Measurements from ENCODE around the gene RETREG3. TPM values are rescaled to one million over a fixed set of nuclear protein-coding genes. Genes with fewer than 3 reads are reported as not detected.

RETREG3 gene
- total and polyA plus RNA-seq, 2 of the 13 experiments (the other 11 are each of a cell fraction or from before 2014, with no cell fraction given) = 47.0 to 55.8 TPM

GRCh38 chr17:42554250-42555121 lies 54.7 kb downstream of the RETREG3 start (continued):
- TF ChIP-seq ZNF18 (CRISPR knock-in tag; IDR thresholded peaks at IDR 0.05; ENCODE audit: insufficient replicate concordance) (no peak), KDM6A (CRISPR knock-in tag; IDR thresholded peaks at IDR 0.05; ENCODE audit: low read depth) (0 out of 2 replicates have a peak, but pooled peaks have one; percentile 54), PTBP1 (IDR thresholded peaks at IDR 0.05; ENCODE audit: low read depth, low read length, poor library complexity, severe bottlenecking) (no peak), PAF1 (CRISPR knock-in tag; IDR thresholded peaks at IDR 0.05) (no peak), ZNF75D (CRISPR knock-in tag; IDR thresholded peaks at IDR 0.05; ENCODE audit: borderline replicate concordance) (no peak), EEA1 (CRISPR knock-in tag; IDR thresholded peaks at IDR 0.05; ENCODE audit: borderline replicate concordance) (peak; percentile 95), ZBTB1 (CRISPR knock-in tag; IDR thresholded peaks at IDR 0.05; ENCODE audit: borderline replicate concordance) (no peak), ZNF496 (CRISPR knock-in tag; IDR thresholded peaks at IDR 0.05; ENCODE audit: insufficient replicate concordance) (no peak), MTF1 (CRISPR knock-in tag; IDR thresholded peaks at IDR 0.05) (no peak; the same call in 1 of the 2 replicates), RAD51 (IDR thresholded peaks at IDR 0.05; ENCODE audit: borderline replicate concordance) (no peak), ZNF572 (CRISPR knock-in tag; IDR thresholded peaks at IDR 0.05) (peak; percentile 17; the same call in 1 of the 2 replicates), ZNF12 (CRISPR knock-in tag; IDR thresholded peaks at IDR 0.05) (peak; percentile 71; the same call in 1 of the 2 replicates), RFXANK (CRISPR knock-in tag; IDR thresholded peaks at IDR 0.05) (0 out of 2 replicates have a peak, but pooled peaks have one; percentile 64), SP140L (CRISPR knock-in tag; IDR thresholded peaks at IDR 0.05; ENCODE audit: borderline replicate concordance) (no peak), TFE3 (CRISPR knock-in tag; IDR thresholded peaks at IDR 0.05) (no peak)
- TF ChIP-seq, protein P1, sequence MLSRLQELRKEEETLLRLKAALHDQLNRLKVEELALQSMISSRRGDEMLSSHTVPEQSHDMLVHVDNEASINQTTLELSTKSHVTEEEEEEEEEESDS (CRISPR knock-in tag; IDR thresholded peaks at IDR 0.05; ENCODE audit: borderline replicate concordance) = no peak
- TF ChIP-seq, protein P2, sequence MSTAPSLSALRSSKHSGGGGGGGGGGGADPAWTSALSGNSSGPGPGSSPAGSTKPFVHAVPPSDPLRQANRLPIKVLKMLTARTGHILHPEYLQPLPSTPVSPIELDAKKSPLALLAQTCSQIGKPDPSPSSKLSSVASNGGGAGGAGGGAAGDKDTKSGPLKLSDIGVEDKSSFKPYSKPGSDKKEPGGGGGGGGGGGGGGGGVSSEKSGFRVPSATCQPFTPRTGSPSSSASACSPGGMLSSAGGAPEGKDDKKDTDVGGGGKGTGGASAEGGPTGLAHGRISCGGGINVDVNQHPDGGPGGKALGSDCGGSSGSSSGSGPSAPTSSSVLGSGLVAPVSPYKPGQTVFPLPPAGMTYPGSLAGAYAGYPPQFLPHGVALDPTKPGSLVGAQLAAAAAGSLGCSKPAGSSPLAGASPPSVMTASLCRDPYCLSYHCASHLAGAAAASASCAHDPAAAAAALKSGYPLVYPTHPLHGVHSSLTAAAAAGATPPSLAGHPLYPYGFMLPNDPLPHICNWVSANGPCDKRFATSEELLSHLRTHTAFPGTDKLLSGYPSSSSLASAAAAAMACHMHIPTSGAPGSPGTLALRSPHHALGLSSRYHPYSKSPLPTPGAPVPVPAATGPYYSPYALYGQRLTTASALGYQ (CRISPR knock-in tag; IDR thresholded peaks at IDR 0.05) = peak; percentile 63; the same call in 1 of the 2 replicates
- TF ChIP-seq, protein P3, sequence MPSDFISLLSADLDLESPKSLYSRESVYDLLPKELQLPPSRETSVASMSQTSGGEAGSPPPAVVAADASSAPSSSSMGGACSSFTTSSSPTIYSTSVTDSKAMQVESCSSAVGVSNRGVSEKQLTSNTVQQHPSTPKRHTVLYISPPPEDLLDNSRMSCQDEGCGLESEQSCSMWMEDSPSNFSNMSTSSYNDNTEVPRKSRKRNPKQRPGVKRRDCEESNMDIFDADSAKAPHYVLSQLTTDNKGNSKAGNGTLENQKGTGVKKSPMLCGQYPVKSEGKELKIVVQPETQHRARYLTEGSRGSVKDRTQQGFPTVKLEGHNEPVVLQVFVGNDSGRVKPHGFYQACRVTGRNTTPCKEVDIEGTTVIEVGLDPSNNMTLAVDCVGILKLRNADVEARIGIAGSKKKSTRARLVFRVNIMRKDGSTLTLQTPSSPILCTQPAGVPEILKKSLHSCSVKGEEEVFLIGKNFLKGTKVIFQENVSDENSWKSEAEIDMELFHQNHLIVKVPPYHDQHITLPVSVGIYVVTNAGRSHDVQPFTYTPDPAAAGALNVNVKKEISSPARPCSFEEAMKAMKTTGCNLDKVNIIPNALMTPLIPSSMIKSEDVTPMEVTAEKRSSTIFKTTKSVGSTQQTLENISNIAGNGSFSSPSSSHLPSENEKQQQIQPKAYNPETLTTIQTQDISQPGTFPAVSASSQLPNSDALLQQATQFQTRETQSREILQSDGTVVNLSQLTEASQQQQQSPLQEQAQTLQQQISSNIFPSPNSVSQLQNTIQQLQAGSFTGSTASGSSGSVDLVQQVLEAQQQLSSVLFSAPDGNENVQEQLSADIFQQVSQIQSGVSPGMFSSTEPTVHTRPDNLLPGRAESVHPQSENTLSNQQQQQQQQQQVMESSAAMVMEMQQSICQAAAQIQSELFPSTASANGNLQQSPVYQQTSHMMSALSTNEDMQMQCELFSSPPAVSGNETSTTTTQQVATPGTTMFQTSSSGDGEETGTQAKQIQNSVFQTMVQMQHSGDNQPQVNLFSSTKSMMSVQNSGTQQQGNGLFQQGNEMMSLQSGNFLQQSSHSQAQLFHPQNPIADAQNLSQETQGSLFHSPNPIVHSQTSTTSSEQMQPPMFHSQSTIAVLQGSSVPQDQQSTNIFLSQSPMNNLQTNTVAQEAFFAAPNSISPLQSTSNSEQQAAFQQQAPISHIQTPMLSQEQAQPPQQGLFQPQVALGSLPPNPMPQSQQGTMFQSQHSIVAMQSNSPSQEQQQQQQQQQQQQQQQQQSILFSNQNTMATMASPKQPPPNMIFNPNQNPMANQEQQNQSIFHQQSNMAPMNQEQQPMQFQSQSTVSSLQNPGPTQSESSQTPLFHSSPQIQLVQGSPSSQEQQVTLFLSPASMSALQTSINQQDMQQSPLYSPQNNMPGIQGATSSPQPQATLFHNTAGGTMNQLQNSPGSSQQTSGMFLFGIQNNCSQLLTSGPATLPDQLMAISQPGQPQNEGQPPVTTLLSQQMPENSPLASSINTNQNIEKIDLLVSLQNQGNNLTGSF (CRISPR knock-in tag; IDR thresholded peaks at IDR 0.05) = peak; percentile 84; the same call in 1 of the 2 replicates

Data from HepG2 (cell line).